GM21526 (cell line): ENCODE results near the gene B4GALNT3.

ENCODE experiments used
- ATAC-seq: cut with Tn5 transposase; IDR thresholded peaks from one replicate; pipeline ENCODE4 v1.9.1; 2021; ENCODE audit warnings: moderate library complexity; ENCODE audit not compliant: unreplicated experiment, low FRiP score

Gene B4GALNT3

GRCh38 chr12:586318-587071 lies 126.8 kb downstream of the B4GALNT3 start:
- no peak for ATAC-seq

- no peak for ATAC-seq
Measured at GRCh38 chr12:587132-588023, 127.6 kb downstream of the B4GALNT3 start.

DNA sequence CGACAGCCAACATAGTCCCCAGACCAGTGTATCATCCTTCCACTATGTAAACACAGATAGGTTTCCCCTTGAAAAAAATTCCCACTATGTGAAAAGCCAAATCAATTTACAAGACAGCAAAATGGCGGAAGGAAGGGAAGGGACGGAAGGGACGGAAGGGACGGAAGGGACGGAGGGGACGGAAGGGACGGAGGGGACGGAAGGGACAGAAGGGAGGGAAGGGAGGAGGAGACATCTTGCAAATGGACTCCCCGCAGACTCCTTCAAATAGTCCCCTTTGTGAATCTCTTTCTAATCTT lies 128.2 kb downstream of the B4GALNT3 start:
- ATAC-seq, result no peak

- no peak for ATAC-seq
Measured at GRCh38 chr12:588646-589045, 128.9 kb downstream of the B4GALNT3 start.

GRCh38 chr12:590206-590750 lies 130.5 kb downstream of the B4GALNT3 start:
- ATAC-seq, result no peak

GRCh38 chr12:591167-592023 lies 131.7 kb downstream of the B4GALNT3 start:
- no peak for ATAC-seq

DNA sequence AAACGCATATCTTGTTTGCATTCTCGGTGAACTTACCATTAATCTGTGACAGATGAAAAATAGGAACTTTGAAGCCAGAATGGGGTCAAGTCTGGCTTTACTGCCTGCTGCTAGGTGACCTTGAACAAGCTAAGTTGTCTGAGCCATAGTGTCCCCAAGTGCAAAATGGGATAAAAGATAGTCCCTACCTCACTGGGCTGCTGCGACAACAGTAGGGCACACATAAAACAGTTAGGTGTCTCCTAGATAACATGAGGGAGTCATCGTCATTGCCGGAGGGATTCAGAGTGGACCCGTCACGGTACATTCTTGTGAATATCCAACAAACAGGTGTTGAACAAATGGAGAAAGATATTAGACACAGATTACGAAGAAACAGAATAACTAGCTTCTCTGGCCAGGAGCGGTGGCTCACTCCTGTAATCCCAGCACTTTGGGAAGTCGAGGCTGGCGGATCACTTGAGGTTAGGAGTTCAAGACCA lies 132.3 kb downstream of the B4GALNT3 start:
- no peak for ATAC-seq

GRCh38 chr12:593396-594270 lies 133.9 kb downstream of the B4GALNT3 start:
- ATAC-seq, result no peak

DNA sequence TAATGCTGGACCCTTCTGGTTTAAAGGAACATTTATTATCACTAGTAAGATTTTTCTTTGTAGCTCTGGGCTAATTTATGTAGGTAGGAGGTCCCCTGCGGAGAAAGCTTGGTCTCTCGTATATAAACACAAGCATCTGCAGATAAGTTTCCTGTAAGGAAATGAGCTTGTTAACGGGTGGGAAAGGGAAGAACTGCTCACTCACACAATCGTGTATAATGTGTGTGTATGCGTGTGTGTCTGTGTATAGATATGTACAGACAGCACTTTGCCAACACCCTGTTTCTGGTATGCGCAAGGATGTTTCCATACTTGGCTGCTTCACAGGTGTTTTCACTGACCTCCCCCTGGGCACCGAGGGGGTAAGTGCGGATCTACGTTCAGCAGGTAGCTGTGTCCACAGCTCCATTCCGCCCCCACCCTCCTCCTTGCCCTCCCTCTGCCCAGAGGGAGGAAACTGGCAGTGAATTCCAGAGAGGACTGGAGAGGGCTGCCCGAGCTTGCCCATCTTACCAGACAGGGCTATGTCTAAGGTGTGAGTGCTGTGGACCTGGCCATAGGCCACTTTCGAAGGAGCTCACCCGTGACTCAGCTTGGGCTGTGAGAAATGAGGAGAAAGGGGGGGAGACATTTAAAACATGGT lies 138.3 kb downstream of the B4GALNT3 start:
- ATAC-seq, result no peak

GRCh38 chr12:599756-600155 lies 140.0 kb downstream of the B4GALNT3 start:
- ATAC-seq, result no peak

- no peak for ATAC-seq
Measured at GRCh38 chr12:601976-602699, 142.4 kb downstream of the B4GALNT3 start.

GRCh38 chr12:602700-603068 lies 142.9 kb downstream of the B4GALNT3 start:
- ATAC-seq, result no peak

DNA sequence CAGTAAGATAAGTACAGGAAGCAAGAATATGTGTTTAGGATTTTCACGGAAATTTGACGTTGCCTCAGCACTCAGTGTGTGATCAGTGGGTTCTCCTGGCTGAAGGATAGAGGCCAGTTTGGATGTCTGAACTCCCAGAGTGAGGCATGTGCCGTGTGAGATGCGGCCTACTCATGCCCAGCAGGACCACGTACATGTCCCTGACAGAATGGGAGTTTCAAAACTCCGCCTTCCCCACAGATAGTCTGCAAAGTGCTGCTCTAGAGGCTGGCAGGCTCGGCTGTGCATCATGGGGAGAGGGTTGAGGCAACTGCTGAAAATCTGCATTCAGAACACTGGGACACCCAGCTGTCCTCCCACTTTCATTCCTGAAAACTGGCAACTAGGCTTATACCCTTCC lies 145.2 kb downstream of the B4GALNT3 start:
- no peak for ATAC-seq

DNA sequence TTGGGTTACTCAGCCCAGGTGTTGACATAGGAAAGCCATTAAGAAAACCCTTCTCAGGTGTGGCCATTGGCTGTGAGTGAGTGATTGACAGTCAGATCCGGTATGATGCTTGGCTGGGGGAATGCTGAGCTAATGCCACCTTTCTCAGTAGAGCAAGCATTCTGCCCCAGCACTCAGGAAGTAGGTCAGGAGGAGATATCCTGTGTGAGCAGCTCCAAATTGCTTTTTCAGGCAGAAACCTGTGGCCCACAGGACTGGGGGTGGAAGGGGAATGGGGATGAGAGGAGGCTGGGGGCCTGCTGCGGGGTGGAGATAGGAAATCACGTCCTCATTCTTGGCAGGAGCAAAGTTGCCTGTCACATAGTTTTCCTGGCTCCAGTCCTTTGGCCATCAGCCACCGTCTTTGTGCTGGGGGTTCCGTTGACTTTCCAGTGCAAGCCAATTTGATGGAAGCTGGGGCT lies 147.8 kb downstream of the B4GALNT3 start:
- no peak for ATAC-seq

- ATAC-seq, result no peak
Measured at GRCh38 chr12:608413-608812, 148.7 kb downstream of the B4GALNT3 start.

GRCh38 chr12:608921-609320 lies 149.2 kb downstream of the B4GALNT3 start:
- ATAC-seq, result no peak

DNA sequence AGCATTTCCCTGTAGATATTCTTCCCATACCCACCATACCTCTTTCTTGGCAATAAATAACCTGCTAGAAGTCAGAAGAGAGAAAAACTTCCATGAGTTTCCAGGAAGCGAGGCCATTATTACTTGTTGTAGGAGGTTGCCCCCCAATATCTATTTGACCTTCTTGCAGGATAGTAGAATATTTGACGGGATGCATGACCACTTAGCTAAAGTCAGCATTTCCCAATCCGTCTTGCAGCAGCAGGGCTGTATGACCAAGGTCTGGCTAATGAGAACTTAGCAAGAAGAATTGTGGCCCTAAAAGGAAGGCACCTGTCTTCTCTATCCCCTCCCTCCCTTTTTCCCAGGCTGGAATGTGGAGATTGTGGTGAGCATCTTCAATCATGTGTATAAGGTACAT lies 152.0 kb downstream of the B4GALNT3 start:
- no peak for ATAC-seq

GRCh38 chr12:612293-612692 lies 152.6 kb downstream of the B4GALNT3 start:
- ATAC-seq, result no peak
